K562 (cell line): ENCODE measurements around the gene GPR3. TPM values are rescaled to one million over a fixed set of nuclear protein-coding genes. Genes with fewer than 3 reads are reported as not detected.

ENCODE experiments used
- ARNT ChIP-seq, 2 experiments: fragments of 450-650 bp; IDR thresholded peaks; 2 replicates each; pipeline ENCODE4 v1.6.1; 2016; ENCODE audit warnings: mild to moderate bottlenecking in 1 of 2
- BCOR ChIP-seq: fragments of 450-650 bp; IDR thresholded peaks from 2 replicates; pipeline ENCODE4 v1.6.1; 2016
- CCAR2 ChIP-seq: fragments of 200-400 bp; formaldehyde crosslinking; IDR thresholded peaks from 2 replicates; pipeline ENCODE4 v1.6.1; 2017; ENCODE audit warnings: mild to moderate bottlenecking, low read depth, low read length
- CREB3 ChIP-seq: fragments of 450-650 bp; conservative IDR thresholded peaks from 2 replicates; pipeline ENCODE4 v1.6.1; 2016; ENCODE audit warnings: missing genetic modification characterization, low read depth, mild to moderate bottlenecking, missing compliant biosample characterization, moderate library complexity
- EP400 ChIP-seq: fragments of 450-650 bp; IDR thresholded peaks from 2 replicates; pipeline ENCODE4 v1.6.1; 2017; ENCODE audit warnings: antibody characterized with exemption, mild to moderate bottlenecking, moderate library complexity
- HLTF ChIP-seq: fragments of 450-650 bp; IDR thresholded peaks from 2 replicates; pipeline ENCODE4 v1.6.1; 2016
- ID3 ChIP-seq, 2 experiments: fragments of 250-450 bp in 1 of 2; fragments of 450-650 bp in 1 of 2; sonication (Bioruptor Pico) in 1 of 2; IDR thresholded peaks; 2 replicates each; pipeline versions ENCODE4 v1.6.1 to v1.8.0; 2016 to 2021; ENCODE audit warnings: mild to moderate bottlenecking in 2 of 2, moderate library complexity in 2 of 2, missing compliant biosample characterization in 1 of 2, missing genetic modification characterization in 1 of 2
- KAT7 ChIP-seq: sonication (generic); formaldehyde crosslinking; IDR thresholded peaks from 2 replicates; pipeline ENCODE4 v1.8.0; 2022; ENCODE audit warnings: missing genetic modification reagents, mild to moderate bottlenecking, borderline replicate concordance
- MYBL2 ChIP-seq, 2 experiments: fragments of 450-650 bp in 1 of 2; sonication (generic) in 1 of 2; formaldehyde crosslinking in 1 of 2; IDR thresholded peaks; 2 replicates each; pipeline versions ENCODE4 v1.6.1 to v1.8.1; 2017 to 2022; ENCODE audit warnings: borderline replicate concordance in 1 of 2, inconsistent platforms in 1 of 2, low read depth in 1 of 2, mild to moderate bottlenecking in 1 of 2, missing genetic modification reagents in 1 of 2, moderate library complexity in 1 of 2
- NCOR1 ChIP-seq: fragments of 450-650 bp; IDR thresholded peaks from 2 replicates; pipeline ENCODE4 v1.6.1; 2016; ENCODE audit warnings: mild to moderate bottlenecking, moderate library complexity
- NFIC ChIP-seq: fragments of 450-650 bp; IDR thresholded peaks from 2 replicates; pipeline ENCODE4 v1.6.1; 2017; ENCODE audit warnings: mild to moderate bottlenecking, inconsistent platforms
- NONO ChIP-seq, 2 experiments: fragments of 200-400 bp in 1 of 2; fragments of 450-650 bp in 1 of 2; formaldehyde crosslinking in 1 of 2; IDR thresholded peaks; 2 replicates each; pipeline ENCODE4 v1.6.1; 2017; ENCODE audit warnings: low read depth in 2 of 2, mild to moderate bottlenecking in 2 of 2, moderate library complexity in 2 of 2, low read length in 1 of 2
- PHF8 ChIP-seq: fragments of 200-600 bp; sonication (generic); IDR thresholded peaks from 2 replicates; pipeline ENCODE4 v1.6.1; 2012; ENCODE audit warnings: mixed run types, mild to moderate bottlenecking, inconsistent platforms, low read length, moderate library complexity, borderline replicate concordance
- PRMT5 ChIP-seq: sonication (generic); formaldehyde crosslinking; IDR thresholded peaks from 2 replicates; pipeline ENCODE4 v1.5.0; 2020; ENCODE audit warnings: missing genetic modification reagents
- SMAD3 ChIP-seq: fragments of 450-650 bp; formaldehyde crosslinking; conservative IDR thresholded peaks from 2 replicates; pipeline ENCODE4 v1.4.0; 2020; ENCODE audit warnings: mild to moderate bottlenecking
- SMAD4 ChIP-seq: fragments of 250-450 bp; sonication (Bioruptor Pico); conservative IDR thresholded peaks from 2 replicates; pipeline ENCODE4 v1.8.0; 2021; ENCODE audit warnings: inconsistent platforms, mild to moderate bottlenecking, moderate library complexity
- SP1 ChIP-seq: sonication (generic); formaldehyde crosslinking; IDR thresholded peaks from 2 replicates; pipeline ENCODE4 v1.8.1; 2022; ENCODE audit warnings: mild to moderate bottlenecking, missing genetic modification reagents
- SREBF1 ChIP-seq: fragments of 150-350 bp; IDR thresholded peaks from 2 replicates; pipeline ENCODE4 v1.6.1; 2014; ENCODE audit warnings: antibody characterized with exemption, low read depth, low read length, borderline replicate concordance
- TBP ChIP-seq: optimal IDR thresholded peaks from 2 replicates; pipeline ENCODE3; 2011; ENCODE audit warnings: low read depth, low read length, improper control_type of control experiment
- TFE3 ChIP-seq: fragments of 450-650 bp; formaldehyde crosslinking; IDR thresholded peaks from 2 replicates; pipeline ENCODE4 v1.4.0; 2020; ENCODE audit warnings: mild to moderate bottlenecking, mixed read lengths
- THRA ChIP-seq: fragments of 450-650 bp; IDR thresholded peaks from 2 replicates; pipeline ENCODE4 v1.6.1; 2017; ENCODE audit warnings: mild to moderate bottlenecking, moderate library complexity
- ZBTB17 ChIP-seq: fragments of 450-650 bp; formaldehyde crosslinking; IDR thresholded peaks from 2 replicates; pipeline ENCODE4 v1.4.0; 2020; ENCODE audit warnings: mild to moderate bottlenecking
- ZC3H8 ChIP-seq: fragments of 450-650 bp; IDR thresholded peaks from 2 replicates; pipeline ENCODE4 v1.6.1; 2017
- ZNF77 ChIP-seq: fragments of 250-450 bp; sonication (Bioruptor Pico); IDR thresholded peaks from 2 replicates; pipeline ENCODE4 v1.5.0; 2020
- ZSCAN32 ChIP-seq: fragments of 450-650 bp; formaldehyde crosslinking; IDR thresholded peaks from 2 replicates; pipeline ENCODE4 v1.4.0; 2020; ENCODE audit warnings: mild to moderate bottlenecking, moderate library complexity
- polyA plus RNA-seq, 8 experiments: library from polyadenylated mRNA; depleted of rRNA in 4 of 8; stranded (reverse) in 5 of 8; unstranded in 3 of 8; fragments of >200 nt; fragmentation: Nextera tagmentation in 2 of 8; fragmentation: Illumina TruSeq in 1 of 8; extraction: Ambion mirVana in 2 of 8; extraction: Trizol in 1 of 8; gene quantifications; 2 replicates each; pipeline versions ENCODE4 v1.2.1 to v1.2.3, GENCODE V29; 2011 to 2014; ENCODE audit warnings: inconsistent platforms in 1 of 8, missing spikeins in 1 of 8
- total RNA-seq, 7 experiments: library from RNA; depleted of rRNA in 6 of 7; stranded (reverse); fragments of >200 nt in 6 of 7; fragmentation: Illumina TruSeq in 2 of 7; extraction: Trizol in 2 of 7; gene quantifications; 2 replicates each; pipeline versions ENCODE4 v1.2.1 to v1.2.3, GENCODE V29; 2011 to 2021; ENCODE audit warnings: low replicate concordance in 1 of 7

The GPR3 gene
- total and polyA plus RNA-seq, 9 of the 15 experiments (the other 6 are each of a cell fraction or from before 2014, with no cell fraction given), result 0.24 to 11.5 (median 3.7) TPM

- TF ChIP-seq SMAD3 (CRISPR knock-in tag) (0 out of 2 replicates have a peak, but pooled peaks have one; percentile 22), MYBL2 (IDR thresholded peaks at IDR 0.05; ENCODE audit: low read depth) (0 out of 2 replicates have a peak, but pooled peaks have one; percentile 44), MYBL2 (CRISPR knock-in tag; IDR thresholded peaks at IDR 0.05; ENCODE audit: borderline replicate concordance) (no peak), PHF8 (peak; percentile 85; the same call in 1 of the 2 replicates), NCOR1 (0 out of 2 replicates have a peak, but pooled peaks have one; percentile 22), CREB3 (tag) (no peak), PRMT5 (no peak), BCOR (peak; percentile 52; the same call in 1 of the 2 replicates), SMAD4 (CRISPR knock-in tag) (peak; percentile 68), NONO (IDR thresholded peaks at IDR 0.05; ENCODE audit: low read depth in 2 of 2, low read length in 1 of 2) (peak in 1 of 2 experiments; percentile 70; a peak in 2 of 4 replicates), CCAR2 (no peak), ARNT (IDR thresholded peaks at IDR 0.05) (peak; percentile 30 to 68; a peak in 2 of 4 replicates), ZSCAN32 (no peak), SREBF1 (no peak), EP400 (peak; percentile 88), ID3 (CRISPR knock-in tag; IDR thresholded peaks at IDR 0.05) (no peak), ID3 (tag; IDR thresholded peaks at IDR 0.05) (peak; percentile 29; the same call in 1 of the 2 replicates), ZC3H8 (no peak), SP1 (peak; percentile 90), TBP (peak; percentile 86), KAT7 (CRISPR knock-in tag) (no peak), ZNF77 (CRISPR knock-in tag) (no peak), THRA (no peak), ZBTB17 (CRISPR knock-in tag) (no peak), TFE3 (CRISPR knock-in tag) (no peak), NFIC (no peak), HLTF (peak; percentile 34; the same call in 1 of the 2 replicates)
Observed at GRCh38 chr1:27392096-27392777, at the start of gene GPR3 (continued).
